Measurements from ENCODE around the gene CCDC175. TPM values are rescaled to one million over a fixed set of nuclear protein-coding genes. Genes with fewer than 3 reads are reported as not detected.
A peak's percentile ranks its signal among the peaks of the same experiment; 100 is the strongest.

Gene CCDC175
- total RNA-seq, result not detected

DNA sequence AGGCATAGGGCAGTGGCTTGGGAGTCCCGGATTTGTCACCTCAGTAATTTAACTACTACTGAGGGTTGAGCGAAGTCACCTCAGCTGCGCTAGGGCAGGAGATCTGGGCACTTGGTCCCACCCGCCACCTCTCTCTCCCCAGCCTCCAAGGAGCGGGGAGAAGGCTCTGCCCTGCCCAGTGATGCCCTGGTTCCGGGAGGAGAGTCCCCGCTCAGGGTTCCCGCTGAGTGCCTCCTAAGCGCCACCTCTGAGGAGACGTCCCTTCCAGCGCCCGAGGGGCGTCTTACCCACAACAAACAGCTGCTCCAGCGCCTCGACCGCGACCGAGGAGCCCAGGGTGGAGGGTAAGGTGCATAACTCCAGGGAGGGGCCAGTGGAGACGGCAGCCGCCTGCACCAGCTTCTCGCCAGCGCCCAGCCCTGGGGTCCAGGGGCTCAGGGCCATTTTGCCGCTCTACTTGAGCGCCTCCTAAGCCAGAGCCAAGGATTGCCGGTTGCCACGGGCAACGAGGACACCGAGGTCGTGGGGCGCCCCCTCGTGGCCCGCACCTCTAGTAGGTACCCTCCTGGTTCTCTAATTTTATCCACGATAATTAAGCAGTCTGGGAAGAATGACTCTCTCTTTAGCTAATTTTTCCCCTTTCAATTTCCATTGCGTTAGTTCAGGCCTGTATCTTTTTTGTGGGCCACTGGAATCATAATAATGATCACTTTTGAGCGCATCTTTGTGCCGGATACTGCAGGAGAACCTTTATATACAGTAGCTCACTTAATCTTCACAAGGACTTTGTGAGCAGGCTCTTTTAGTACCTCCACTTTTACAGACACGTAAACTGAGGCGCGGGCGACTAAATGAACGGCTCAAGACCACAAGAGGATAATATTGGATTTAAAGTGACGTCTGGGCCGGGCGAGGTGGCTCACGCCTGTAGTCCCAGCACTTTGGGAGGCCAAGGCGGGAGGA lies at the start of gene CCDC175:
Gene CCDC175 (minus strand): TSS at position 481 of the 963 bp plus-strand sequence. CDS start 37 bp downstream, at position 444.
- peak; percentile 73 for DNase-seq

DNA sequence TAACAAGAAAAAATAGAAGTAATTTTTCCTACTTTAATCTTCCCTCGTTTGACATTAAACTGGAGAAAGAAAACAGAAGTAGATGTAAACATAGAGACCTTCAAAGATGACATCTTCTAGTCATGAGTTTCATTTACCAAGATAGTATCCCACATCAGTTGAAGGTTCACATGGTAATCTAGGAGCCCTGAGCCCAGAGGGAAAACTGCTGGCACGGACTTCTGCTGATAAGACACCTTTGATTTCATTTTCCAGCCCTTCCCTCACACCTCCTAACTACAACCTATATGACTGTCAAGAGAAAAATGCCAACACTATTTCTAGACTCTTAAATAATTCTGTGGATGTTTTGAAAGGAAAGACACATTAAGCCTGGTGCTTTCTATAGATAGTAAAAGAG lies 46.0 kb upstream of the CCDC175 start:
- no peak for DNase-seq

DNA sequence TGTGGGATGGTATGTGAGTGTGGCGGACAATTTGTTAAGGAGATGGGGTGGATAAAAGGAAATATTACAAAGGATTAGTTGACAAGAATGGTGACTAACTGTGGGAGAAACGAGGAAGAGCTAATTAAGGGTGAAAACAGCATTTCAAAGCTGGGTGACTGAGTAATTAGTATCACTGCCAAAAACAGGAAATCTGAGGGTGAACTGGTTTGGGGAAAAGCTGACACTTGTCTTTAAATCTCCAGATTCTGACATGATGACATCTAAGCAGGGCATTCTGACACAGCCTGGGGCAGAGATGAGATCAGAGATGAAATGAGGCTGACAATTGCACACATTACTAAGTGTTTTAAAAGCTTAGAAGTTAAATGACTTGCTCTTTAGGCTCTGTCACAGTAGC lies 42.4 kb upstream of the CCDC175 start:
- no peak for DNase-seq

DNA sequence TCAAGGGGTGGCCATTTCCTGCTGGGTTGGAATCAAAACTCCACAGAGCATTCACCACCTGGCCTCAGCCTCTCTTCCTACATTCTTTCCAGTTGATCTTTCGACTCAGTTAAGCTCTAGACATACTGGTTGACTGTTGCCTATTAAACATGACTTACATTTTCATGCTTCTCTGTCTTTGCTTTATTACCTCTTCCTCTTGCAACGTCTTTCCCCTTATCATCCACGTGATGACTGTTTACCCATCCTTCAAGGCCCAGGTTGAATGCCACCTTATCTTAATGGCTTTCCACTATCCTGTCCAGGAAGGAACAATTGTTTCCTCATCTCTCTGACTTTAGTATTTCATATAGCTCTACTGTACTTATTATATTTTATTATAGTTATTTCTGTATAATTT lies 24.4 kb upstream of the CCDC175 start:
- DNase-seq, result no peak

DNA sequence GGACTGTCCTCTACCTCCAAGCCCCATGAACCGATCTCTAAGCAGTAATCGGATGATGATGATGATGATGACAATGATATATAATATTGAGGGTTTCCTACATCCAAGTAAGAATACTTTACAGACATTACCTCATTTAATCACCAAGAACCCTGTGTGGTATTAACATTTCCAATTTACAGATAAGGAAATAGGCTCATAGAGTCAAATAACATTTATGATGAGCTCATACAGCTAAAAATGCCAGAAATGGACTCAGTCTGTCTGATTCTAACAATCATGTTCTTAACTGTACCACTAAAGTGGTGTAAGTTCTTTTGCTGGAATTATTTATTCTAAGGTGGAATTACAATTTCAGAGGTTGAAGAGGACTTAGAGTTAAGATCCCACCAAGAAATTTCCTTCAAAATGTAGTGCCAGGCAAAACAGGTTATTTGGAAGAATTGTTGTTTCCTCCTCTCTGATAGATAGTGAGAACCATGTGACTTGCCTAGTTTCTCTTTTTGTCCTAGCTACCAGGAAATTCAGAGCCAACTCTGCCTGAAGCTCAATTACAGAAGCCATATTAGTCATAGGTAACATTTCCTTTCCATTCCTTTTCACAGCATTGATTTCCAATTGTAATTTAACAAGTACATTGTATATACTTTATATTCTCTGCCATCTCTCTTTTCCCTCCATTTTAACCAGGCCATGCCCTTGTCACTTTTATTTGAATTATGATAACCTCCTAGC lies 23.8 kb upstream of the CCDC175 start:
- no peak for DNase-seq

DNA sequence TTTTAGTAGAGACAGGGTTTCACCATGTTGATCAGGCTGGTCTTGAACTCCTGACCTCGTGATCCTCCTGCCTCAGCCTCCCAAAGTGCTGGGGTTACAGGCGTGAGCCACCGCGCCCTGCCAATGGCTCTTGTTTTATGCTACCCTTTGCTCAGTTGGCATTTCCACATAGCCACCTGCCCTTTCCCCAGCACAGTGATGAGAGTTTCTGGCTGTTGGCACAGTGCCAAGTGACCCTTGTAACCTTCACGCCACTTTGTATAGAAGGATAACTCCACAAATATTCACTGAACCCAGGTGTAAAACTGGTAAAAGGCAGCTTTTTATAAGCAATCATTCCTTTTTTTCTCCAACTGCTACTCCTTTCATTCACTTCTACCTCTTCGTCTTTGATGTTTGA lies 18.5 kb upstream of the CCDC175 start:
- DNase-seq, result no peak

DNA sequence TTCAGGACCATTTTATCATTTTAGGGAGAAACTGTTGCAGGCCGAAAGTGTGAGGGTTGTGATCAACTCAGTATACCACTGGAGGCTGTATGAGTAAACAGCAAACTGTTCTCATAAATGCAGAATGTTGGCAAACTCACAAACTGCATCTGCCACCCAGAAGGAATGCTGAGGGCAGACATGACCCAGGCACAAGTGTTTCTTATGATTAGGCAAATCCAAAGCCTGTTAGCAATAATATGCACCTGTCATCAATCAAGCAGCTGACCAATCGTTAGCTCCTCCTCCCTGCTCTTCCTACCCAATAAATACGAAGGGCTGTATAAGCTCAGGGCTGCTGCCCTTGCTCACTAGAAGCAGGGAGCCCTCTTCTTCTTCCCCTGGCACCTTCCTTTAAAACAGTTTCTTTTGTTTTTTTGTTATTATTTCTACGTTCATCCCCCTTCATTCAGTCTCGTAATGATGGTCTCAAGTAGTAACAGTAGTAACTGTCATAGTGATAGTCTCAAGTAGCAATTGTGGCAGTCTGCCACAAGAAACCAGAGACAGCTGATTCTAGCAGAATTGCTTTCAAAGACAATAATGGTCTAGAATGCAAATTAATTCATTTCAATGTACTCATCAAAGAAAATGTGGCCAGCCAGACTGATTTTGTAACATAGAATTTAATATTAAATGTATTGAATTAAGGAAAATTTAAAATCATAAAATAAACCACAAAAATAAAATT lies 15.2 kb upstream of the CCDC175 start:
- no peak for DNase-seq

DNA sequence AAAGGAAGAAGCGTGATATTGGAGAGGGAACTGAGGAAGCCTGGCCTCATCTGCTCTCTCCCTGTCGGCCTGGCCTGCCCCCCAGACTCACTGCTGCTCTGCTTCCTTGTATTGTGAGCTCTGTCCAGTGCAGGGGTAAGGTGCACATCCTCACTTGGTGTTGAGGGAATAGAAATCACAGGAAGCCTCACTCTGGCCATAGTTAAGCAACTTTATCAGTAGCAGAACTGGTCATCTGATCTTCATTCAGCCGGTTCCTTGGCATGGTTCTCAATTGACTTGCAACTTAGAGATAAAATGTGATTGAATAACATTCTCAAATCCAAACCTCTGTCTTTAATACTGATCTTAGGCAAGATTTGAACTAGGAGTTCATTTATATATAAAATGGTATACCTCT lies 11.5 kb upstream of the CCDC175 start:
- DNase-seq, result no peak

DNA sequence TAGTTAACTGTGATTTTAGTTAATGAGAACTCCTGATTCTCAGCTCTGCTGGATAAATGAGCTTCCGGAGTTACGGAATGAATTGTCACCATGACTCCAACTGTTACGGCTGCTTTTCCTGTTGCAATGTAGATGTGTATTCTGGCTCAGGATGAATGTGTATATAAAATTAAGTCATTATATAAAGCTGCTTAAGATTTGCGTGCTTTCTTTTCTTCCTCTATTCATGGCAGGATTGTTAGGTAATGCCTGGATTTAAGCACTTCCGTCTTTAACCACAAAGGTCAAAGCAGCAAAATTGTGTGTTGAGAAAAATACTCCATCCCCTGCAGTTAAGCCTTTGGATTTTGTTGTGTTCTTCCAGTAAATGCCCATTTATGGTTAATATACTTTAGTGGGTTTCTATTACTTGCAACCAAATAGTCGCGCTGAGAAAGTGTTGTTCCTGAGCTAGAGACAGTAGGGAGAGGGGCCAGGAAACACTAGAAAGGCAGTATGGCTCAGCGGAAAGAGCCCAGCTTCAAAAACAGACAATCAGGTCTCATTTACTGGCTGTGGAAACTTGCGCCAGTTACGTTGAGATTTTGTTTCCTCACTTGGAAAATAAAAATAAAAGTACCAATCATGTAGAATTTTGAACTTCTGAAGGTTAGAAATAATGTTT lies 9.4 kb upstream of the CCDC175 start:
- no peak for DNase-seq

DNA sequence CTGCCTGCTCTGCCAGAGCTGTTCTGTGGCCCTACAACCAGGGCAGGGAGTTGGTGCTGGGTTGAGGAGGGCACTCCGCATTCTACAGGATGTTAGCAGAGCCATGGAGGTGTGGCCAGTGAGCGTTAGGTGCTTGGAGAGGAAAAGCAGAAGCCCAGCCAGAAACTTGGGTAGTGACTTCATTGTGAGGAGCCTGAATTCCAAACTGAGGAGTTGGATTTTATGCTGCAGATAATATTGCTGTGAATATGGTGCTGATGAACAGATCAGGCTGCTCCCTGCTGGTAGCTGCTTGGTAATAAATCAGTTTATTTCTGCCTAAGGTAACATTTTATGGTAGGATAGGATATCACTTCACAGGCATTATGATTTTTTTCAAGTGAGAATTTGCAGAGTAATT lies 7.1 kb upstream of the CCDC175 start:
- DNase-seq, result no peak

DNA sequence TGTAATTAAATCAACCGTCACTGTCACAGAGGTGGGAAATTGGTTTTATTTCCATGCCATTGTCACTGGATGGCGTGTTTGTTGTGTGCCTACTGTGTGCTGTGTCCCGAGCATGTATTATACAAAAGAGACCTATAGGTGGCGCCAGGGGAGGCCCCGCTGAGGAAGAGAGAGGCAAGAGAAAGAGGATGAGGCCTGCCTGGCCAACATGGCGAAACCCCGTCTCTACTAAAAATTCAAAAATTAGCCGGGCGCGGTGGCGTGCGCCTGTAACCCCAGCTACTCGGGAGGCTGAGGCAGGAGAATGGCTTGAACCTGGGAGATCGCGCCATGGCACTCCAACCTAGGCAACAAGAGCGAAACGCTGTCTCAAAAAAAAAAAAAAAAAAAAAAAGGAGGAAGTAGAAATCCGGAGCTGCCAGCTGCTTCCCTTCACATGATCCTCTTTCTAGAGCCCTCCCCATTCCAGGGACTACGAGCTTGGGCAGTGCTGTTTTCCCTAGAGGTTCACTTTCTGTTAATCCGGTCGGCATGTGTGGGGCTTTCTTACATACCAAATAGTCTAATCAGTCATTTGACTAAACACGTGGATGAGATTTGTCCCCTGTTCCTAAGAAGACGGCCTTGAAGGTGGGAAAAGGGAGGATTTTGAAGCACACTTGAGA lies 6.4 kb upstream of the CCDC175 start:
- no peak for DNase-seq

DNA sequence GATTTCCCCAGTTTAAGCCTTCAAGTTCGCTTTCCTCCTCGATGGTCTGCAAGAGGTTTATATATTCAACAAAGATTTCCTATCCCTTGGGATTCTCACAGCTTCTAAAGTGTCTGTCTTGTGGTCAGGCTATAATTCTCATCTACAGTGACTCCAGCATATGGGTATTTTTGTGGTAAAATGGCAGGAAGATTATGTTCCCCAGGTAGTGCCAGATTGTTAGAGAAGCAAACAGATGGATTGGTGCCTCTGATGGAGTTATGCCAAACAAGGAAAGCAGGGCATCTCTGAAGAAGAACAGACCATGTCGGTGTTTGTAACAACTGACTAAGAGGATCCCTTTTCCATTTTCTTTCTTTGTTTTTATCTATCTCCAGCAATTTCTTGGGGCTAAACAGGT lies 5.5 kb upstream of the CCDC175 start:
- DNase-seq, result no peak

DNA sequence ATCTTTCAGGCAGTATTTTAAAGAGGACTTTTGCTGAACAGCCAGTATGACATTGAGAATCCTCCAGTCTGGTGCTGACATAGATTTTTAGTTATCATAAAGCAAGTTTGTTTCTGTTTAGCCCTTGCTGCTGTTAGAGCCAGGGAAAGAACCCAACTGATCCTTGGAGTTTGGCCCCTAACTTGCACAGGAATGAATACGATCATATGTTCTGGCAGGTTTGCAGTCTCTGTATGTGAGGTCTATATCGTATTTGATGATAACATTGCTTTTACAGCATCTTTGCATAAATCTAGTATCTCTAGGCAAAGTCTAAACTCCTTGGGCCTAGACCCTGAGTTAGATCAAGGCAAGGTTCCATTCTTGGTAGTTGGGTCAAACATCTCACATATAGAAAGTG lies 4.3 kb upstream of the CCDC175 start:
- DNase-seq, result no peak

DNA sequence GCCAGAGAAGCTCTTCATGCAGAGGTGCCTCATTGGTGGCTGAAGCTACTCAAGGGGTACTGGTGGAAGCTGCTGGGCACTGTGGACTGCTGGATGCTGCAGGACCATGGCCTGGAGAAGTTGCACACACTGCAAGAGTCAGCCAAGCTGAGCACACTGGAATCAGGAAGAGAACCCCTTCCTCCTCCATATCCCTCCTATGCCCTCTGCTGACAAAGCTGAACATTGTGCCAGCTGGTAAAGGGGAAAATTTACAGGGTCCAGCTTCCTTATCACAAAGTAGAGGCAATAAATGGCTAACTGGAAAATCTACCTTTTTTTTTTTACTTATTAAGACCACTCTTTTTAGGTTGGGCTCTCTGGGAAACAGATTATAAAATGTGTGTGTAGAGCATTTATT lies 6.5 kb downstream of the CCDC175 start:
- no peak for DNase-seq

DNA sequence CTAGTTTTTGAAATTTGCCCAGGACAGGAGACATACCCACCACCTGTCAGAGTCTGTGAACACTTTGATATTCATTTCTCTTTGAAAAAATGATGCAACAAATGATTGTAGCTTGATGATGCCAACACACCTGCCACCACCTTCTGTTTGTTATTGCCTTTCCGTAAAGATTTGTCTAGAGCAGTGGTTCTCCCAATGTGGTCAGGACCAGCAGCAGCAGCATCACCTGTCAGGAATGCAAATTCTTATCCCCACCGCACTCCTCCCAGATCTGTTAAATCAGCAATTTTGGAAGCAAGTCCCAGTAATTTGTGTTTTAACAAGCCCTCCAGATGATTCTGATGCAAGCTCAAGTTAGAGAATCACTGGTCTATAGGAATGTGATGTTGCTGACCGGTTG lies 9.9 kb downstream of the CCDC175 start:
- no peak for DNase-seq

DNA sequence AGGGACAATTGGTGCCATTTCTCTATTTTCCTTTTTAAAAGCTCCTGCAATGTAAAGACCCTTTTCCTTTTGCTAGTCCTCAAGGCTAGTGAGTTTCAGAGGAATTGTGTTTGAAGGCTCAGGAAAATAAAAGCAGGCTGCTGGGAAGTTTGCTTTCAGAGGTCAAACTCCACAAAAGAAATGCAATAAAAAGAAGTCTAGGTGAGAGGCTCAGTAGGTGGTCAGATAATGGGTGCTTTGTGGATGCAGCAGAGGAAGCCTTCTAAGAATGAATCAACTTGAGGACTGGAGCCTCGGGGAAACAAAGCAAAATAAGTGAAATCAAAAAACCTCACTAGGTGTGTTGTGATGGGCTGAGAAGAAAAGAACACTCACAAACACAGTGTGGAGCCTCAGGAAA lies 10.3 kb downstream of the CCDC175 start:
- DNase-seq, result no peak

DNA sequence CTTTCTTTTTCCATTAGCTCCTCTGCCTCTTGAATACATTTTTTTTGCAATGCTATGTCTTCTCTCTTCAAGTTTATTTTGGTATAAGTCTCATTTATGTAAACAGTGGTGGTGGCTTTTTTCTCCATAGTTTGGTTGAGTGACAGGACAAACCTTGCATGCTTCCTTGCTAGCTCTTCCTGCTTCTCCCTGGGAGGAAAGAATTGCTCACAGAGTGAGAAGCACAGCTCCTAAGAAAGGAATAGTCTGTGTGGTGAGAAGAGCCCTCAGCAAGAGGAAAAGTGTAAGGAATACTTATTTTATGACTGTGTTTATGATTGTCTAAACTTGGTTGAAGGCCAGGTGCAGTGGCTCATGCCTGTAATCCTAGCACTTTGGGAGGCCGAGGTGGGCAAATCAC lies 11.5 kb downstream of the CCDC175 start:
- DNase-seq, result no peak

DNA sequence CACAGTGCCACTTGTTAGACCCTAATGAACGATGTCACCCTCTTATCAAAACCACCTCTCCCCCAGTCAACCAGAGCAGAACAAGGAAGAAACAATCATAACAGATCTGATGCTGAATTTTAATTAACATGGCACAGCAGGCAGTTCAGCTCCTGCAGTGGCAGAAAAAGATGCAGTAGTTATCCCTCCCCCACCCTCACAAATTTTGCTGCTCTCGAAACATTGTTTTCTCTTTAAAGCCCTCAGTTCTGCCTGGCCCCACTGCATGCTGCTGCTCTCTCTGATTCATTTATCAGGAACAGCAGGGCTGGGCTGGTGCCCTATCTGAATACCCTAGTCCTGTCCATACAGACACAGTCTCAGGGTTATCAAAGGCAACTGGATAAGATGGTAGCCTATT lies 12.2 kb downstream of the CCDC175 start:
- DNase-seq, result no peak

DNA sequence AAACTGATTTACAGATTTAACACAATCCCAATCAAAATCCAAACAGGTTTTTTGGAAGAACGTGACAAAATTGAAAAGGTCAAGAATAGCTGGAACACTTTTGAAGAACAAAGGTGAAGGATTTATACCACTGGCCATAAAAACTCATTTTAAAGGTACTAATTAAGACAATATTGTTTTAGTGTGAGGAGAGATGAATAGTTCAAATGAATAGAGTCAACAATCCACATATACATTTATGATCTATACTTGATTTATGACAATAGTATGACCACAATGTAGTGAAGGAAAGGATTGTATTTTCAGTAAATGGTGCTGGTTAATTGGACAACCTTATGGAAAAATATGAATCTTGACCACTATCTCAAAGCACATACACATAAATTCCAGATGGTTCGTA lies 29.3 kb downstream of the CCDC175 start:
- no peak for DNase-seq

DNA sequence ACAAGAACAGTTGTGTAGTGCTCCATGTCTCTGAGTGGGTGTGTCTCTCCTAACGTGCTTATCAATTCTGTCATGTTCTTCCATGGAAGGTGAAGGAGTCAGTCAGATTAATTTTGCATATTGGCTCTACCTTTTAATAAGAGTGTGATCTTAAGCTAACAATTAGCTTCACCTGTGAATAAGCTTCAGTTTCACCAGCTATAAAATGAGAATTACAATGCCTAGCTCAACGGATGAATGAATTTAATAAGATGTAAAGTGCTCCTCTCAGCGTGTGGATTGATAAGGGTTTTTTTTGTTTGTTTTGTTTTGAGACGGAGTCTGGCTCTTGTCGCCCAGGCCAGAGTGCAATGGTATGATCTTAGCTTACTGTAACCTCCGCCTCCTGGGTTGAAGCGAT lies 32.7 kb downstream of the CCDC175 start:
- DNase-seq, result no peak

DNA sequence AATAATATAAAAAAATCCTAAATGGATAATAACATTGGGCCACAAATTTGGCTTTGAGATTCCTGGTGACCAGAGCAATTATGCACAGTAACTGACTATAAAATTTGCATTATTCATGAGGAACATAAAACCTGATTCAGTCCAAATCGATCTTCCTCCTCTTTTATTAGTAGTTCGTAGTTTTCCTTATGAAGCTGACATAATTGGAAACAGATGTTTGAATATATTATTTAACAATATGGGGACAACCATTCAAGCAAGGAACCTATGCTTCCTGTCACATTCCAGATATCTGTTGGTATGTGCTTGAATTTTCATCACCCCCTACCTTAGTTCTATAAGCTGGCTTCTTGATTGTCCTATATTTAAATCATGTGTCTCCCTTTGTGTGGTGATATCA lies 34.9 kb downstream of the CCDC175 start:
- DNase-seq, result no peak

DNA sequence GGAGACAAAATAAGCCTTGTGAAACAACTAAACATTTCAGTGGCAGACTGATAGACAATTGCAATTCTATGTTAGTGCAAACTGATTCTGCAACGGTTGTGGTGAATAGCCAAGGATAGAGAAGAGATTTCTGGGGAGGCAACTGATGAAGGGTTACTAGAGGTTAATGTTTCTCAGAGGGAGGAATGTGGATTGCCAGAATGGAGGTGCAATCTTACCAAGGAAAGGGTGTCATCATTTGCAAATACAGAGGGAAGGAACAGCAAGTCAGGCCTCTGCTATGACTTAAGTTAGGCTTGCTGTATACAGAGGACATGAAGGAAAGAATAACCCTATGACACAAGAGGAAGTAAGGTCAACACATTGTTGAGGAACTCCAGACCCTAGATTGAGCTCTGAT lies 35.8 kb downstream of the CCDC175 start:
- DNase-seq, result no peak
